Activated CD8-positive, alpha-beta memory T cell treated with anti-CD3 and anti-CD28 coated beads for 4 hours (primary cell): ENCODE measurements around the gene ADAMTSL1.
"Not testable (repeated sequence)": the region's sequence is repeated elsewhere in the genome, so short reads cannot be mapped to it uniquely, and the experiment has no call there.

Experiments
- DNase-seq, 2 donors: peaks; one replicate each; pipeline ENCODE4 v3.0.0-alpha.2; 2020; ENCODE audit warnings: low read depth in 2 of 2

ADAMTSL1 gene

GRCh38 chr9:18861609-18862544 lies 387.9 kb downstream of the ADAMTSL1 start:
- no peak for DNase-seq

GRCh38 chr9:18863791-18864190 lies 389.8 kb downstream of the ADAMTSL1 start:
- DNase-seq = no peak

GRCh38 chr9:18864516-18864915 lies 390.6 kb downstream of the ADAMTSL1 start:
- DNase-seq = no peak

- no peak for DNase-seq
Measured at GRCh38 chr9:18865542-18865941, 391.6 kb downstream of the ADAMTSL1 start.

DNA sequence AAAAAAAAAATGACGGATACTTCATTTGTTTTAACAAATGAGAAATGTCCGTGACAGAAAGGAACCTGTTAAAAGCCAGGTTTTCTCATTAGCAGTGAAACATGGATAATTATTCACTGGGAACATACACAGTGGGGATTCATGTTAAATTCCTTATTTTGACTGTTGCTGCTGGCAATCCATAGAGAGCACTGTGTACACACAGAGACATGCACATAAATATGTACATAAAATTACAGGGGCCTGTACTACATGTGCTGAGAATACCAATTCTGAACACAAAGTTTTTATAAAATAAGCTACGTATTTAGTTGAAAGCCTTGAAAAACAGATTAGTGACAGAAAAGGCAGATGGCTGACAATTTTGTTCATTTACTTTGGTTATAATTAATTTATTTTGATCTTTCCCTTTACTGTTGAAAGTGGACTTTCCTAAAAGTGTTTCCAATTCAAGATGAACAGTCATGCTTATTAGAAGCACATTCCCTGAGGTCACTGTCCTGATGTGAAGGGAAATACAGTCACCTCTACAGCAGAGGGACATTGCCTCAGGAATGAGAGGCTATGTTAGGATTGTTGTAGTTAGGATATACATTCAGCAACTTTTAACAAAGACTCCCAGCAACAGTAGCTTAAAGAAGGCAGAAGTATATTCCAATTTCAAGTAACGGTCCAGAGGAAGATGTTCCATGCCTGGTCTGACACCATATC lies 392.3 kb downstream of the ADAMTSL1 start:
- DNase-seq = no peak

GRCh38 chr9:18869725-18870124 lies 395.8 kb downstream of the ADAMTSL1 start:
- DNase-seq = no peak

DNA sequence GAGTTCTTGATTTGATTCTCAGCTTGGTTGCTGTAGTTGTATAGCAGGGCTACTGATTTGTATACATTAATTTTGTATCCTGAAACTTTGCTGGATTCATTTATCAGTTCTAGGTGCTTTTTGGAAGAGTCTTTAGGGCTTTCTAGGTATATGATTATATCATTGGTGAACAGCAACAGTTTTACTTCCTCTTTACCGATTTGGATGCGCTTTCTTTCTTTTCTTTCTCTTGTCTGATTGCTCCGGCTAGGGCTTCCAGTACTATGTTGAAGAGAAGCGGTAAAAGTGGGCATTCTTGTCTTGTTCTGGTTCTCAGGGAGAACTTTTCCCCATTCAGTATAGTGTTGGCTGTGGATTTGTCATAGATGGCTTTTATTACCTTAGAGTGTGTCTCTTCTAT lies 400.1 kb downstream of the ADAMTSL1 start:
- no peak for DNase-seq

DNA sequence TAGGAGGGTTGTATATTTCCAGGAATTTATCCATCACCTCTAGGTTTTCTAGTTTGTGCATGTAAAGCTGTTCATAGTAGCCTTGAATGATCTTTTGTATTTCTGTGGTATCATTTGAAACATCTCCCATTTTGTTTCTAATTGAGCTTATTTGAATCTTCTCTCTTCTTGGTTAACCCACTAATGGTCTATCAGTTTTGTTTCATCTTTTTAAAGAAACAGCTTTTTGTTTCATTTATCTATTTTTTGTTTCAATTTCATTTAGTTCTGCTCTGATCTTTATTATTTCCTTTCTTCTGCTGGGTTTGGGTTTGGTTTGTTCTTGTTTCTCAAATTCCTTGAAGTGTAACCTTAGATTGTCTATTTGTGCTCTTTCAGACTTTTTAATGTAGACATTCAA lies 401.0 kb downstream of the ADAMTSL1 start:
- not testable (repeated sequence) for DNase-seq

- no peak for DNase-seq
Measured at GRCh38 chr9:18877984-18878383, 404.0 kb downstream of the ADAMTSL1 start.

GRCh38 chr9:18881758-18882157 lies 407.8 kb downstream of the ADAMTSL1 start:
- DNase-seq = no peak

DNA sequence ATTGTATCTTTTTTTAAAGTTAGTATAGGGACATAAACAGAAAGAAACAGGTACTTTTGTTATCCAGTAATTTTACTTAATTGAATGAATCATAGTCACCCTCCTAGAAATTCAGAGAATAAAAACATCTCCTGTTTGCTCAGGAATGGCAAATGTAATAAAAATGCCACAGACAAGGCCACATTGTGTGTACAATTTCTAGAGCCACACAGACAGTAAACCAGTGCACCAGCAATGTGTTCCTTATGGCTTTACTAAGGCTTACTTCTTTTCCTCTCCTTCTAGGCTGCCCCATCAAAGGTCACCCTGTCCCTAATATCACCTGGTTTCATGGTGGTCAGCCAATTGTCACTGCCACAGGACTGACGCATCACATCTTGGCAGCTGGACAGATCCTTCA lies 413.6 kb downstream of the ADAMTSL1 start:
- DNase-seq = no peak

DNA sequence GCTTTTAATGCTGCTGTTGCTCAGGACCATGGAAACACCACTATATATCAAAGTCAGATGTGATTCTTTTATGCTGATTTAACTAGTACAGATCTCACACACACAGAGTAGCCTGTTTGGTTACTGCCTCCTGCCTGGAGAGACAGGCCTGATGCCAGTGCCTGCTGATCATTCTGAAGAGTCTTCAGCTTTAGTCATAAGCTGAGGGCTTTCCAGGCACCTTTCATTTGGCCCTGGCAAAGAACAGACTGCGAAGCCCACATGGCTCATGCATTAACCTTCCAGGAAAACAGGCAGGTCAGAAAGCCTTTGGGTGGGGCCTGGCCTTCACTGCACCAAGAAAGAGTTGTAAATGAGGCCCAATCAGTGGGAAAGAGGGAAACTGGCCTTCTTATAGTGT lies 414.3 kb downstream of the ADAMTSL1 start:
- DNase-seq = no peak

DNA sequence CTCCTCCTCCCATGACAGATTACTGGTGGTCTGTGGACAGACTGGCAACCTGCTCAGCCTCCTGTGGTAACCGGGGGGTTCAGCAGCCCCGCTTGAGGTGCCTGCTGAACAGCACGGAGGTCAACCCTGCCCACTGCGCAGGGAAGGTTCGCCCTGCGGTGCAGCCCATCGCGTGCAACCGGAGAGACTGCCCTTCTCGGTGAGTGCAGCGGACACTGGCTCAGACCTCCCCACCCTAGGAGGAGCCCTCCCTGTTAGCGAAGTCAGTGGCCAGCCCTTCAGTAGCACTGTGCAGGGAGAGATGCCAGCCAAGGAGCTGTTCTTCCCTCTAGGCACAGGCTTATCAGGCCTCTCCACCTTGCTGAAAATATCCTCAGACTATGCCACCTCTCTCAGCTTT lies 415.6 kb downstream of the ADAMTSL1 start:
- no peak for DNase-seq

DNA sequence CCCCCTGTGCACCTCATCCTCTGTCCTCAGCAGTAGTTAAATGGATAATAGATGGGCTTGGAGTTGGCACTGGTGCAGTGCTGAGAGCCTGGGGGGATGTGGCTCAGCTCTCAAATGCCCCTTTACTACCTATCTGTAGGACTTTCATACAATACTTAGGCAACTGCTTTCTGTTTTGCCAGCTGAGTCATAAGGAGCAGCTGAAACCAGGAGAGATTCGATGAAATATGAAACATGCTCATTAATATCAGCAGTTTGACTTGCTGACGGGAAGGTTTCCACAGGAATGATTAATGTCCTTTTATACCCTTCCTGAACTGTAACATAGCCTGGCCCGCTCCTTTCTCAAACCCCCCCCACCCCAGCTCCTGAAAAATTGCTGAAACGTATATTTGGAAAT lies 416.4 kb downstream of the ADAMTSL1 start:
- DNase-seq = no peak

DNA sequence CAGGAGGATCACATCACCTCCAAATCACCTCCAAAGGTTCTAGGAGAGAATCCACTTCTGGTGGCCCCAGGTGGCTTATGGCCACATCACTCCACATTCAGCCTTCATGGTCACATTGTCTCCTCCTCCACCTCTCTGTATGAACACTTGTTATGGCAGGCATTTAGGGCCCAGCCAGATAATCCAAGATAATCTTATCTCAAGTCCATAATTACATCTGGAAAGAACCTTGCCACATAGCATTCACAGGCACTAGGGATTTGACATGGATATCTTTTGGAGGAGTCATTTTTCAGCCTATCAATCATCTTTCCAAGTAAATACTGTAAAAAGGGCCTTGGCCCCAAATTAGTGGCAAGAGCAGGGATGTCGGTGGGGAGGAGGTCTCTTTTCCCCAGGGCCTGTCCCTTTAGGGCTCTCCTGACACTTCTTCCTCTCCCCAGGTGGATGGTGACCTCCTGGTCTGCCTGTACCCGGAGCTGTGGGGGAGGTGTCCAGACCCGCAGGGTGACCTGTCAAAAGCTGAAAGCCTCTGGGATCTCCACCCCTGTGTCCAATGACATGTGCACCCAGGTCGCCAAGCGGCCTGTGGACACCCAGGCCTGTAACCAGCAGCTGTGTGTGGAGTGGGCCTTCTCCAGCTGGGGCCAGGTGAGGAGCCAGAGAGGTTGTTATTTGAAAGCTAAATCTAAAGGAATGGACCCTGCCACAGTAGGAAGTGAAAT lies 418.2 kb downstream of the ADAMTSL1 start:
- DNase-seq = no peak

DNA sequence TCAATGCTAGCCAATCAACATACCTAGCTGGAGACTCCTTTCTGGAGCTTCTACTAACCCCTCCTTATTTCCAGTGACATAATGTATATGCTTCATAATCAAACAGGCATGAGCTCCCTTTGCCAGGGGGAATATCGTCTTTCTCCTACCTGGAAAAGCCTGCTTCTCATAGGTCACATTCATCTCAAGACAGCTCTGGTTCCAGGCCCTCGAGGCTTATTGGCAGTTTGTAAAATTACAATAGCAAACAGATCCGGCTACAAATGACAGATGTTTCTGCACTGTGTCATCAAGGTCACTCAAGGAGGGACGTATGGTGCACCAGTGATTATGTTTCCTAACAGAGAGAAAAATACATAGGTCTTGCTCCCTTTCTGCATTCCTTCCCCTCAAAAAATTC lies 419.1 kb downstream of the ADAMTSL1 start:
- DNase-seq = no peak

GRCh38 chr9:18893491-18893890 lies 419.5 kb downstream of the ADAMTSL1 start:
- DNase-seq = no peak

DNA sequence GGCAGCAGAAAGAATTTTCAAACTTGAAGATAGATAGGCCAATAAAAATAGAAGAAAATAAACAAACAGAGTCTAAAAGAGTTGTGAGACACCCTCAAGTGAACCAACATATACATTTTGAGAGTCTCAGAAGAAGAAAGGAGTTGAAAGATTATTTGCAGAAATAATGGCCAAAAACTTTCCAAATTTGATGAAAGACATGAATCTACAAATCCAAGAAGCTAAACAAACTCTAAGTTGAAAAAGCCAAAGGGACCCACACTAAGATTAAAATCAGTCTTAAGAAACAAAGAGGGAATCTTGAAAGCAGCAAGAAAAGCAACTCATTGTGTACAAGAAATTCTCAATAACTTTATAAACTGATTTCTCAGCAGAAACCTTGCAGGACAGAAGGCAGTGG lies 422.1 kb downstream of the ADAMTSL1 start:
- DNase-seq = no peak

GRCh38 chr9:18896531-18897179 lies 422.7 kb downstream of the ADAMTSL1 start:
- DNase-seq = no peak

DNA sequence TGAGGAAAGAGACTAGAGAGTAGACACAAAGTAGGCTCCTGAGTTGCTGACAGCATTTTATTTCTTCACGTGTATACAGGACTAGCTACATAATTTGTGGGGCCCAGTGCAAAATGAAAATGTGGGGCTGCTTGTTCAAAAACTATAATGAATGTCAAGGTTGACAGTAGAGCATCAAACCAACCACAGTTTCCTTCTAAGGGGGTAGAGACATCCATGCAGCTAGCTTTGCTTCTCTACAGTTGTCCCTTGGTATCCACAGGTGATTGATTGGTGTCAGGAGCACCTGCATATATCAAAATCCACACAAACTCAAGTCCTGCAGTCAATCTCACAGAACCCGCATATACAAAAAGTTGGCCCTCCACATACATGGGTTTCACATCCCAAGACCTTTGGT lies 429.5 kb downstream of the ADAMTSL1 start:
- no peak for DNase-seq

GRCh38 chr9:18905028-18905882 lies 431.3 kb downstream of the ADAMTSL1 start:
- DNase-seq = no peak
